ENCODE measurements around the gene MRPS26.

DNA sequence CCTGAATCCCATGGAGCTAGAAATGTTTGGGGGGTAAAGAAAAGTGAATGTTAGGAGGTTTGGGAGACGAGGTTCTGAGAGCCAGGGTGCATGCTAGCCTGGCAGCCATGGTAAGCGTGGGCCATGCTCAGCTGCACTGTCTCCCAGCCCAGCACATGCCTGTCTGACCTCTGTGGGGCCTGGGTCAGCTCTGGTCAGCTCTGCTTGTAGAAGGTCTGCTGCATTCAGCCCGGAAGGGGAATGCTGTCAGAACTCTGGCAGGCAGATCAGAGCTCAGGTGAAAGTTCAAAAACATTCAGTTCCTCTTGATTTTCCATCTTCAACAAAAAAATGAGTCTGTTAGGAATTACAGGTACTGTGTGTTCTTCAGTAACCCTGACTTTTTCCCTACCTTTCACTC lies 8.2 kb upstream of the MRPS26 start:
- TF ChIP-seq POLR2AphosphoS5 (IDR thresholded peaks at IDR 0.05), result no peak
- TF ChIP-seq, protein P1, sequence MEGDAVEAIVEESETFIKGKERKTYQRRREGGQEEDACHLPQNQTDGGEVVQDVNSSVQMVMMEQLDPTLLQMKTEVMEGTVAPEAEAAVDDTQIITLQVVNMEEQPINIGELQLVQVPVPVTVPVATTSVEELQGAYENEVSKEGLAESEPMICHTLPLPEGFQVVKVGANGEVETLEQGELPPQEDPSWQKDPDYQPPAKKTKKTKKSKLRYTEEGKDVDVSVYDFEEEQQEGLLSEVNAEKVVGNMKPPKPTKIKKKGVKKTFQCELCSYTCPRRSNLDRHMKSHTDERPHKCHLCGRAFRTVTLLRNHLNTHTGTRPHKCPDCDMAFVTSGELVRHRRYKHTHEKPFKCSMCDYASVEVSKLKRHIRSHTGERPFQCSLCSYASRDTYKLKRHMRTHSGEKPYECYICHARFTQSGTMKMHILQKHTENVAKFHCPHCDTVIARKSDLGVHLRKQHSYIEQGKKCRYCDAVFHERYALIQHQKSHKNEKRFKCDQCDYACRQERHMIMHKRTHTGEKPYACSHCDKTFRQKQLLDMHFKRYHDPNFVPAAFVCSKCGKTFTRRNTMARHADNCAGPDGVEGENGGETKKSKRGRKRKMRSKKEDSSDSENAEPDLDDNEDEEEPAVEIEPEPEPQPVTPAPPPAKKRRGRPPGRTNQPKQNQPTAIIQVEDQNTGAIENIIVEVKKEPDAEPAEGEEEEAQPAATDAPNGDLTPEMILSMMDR (IDR thresholded peaks at IDR 0.05), result no peak
- TF ChIP-seq POLR2A (IDR thresholded peaks at IDR 0.05), result no peak
- no peak for TF ChIP-seq EP300 (IDR thresholded peaks at IDR 0.05)

All from stomach (tissue), 4 donors.